Stimulated activated naive B cell treated with anti-CD40 and anti-IgM and Interleukin-4, amounts not matched to agents 10 μg/mL and 1 μg/mL and 100 μg/mL, for 72 hours (primary cell): ENCODE results near the gene ARL8A.

Experiments
- ATAC-seq, 2 donors: fragments of 150-1000 bp; cut with Tn5 transposase; replicated peaks; 2 replicates each; pipeline ENCODE4 v1.10.0; 2021; ENCODE audit warnings: moderate library complexity in 1 of 2
- DNase-seq: peaks from one replicate; pipeline ENCODE4 v3.0.0; 2021
- H3K27ac Mint-ChIP-seq: one replicate; pipeline ENCODE4 v1.8.0; 2022; ENCODE audit warnings: mild to moderate bottlenecking, mixed read lengths
- H3K27me3 Mint-ChIP-seq, 2 donors: one replicate each; pipeline ENCODE4 v1.8.0; 2022; ENCODE audit warnings: mixed read lengths in 2 of 2
- H3K36me3 Mint-ChIP-seq, 2 donors: one replicate each; pipeline ENCODE4 v1.8.0; 2022; ENCODE audit warnings: mixed read lengths in 2 of 2, mild to moderate bottlenecking in 1 of 2
- H3K4me1 Mint-ChIP-seq, 2 donors: one replicate each; pipeline ENCODE4 v1.8.0; 2022; ENCODE audit warnings: mixed read lengths in 2 of 2, mild to moderate bottlenecking in 1 of 2
- H3K4me3 Mint-ChIP-seq, 2 donors: one replicate each; pipeline ENCODE4 v1.8.0; 2022; ENCODE audit warnings: mild to moderate bottlenecking in 2 of 2, mixed read lengths in 2 of 2, moderate library complexity in 1 of 2
- H3K9me3 Mint-ChIP-seq, 2 donors: one replicate each; pipeline ENCODE4 v1.8.0; 2022; ENCODE audit warnings: mixed read lengths in 2 of 2, mild to moderate bottlenecking in 1 of 2

The ARL8A gene

DNA sequence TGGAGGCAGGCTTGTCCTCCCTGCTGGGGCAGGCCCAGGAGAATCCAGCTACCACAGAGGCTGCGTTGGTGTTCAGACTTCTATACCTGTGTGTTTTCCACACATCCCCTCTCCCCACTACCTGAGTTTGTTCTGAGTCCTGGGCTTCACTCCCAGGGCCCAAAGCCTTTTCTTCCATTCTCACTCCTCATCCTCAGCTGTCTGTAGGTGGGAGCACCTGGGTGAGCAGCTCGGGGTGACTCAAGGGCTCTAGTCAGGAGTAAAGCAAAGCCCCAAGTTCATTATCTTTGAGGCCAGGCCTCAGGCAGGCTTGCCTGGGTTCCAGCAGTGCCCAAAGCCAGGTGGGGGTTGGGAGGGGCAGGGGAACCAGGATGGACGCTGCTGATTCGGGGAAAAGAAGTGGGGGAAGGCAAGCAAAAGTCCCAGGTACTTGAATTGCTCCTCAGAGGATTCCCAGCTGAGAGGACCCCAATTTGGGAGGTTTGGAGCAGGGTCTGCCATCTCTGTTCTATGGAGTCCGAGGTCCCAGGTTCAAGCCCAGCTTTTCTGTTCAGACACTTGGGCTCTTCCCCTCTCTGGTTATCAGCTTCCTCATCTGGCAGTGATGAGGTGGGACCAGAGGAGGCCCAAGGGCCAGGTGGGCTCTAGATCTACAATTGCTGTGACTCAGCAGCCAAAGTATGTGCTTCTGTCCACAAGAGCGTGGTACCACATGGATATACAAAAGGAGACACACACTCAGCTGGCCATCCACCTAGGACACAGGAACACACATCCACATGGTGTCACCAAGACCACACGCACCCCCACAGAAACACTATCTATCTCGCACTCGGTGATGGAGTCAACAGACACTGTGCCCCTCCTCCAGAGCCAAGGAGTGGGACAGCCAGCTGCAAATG lies 21.7 kb upstream of the ARL8A start:
- ATAC-seq (no peak), DNase-seq (no peak)
- Mint-ChIP-seq H3K9me3 (no peaks in the 10 kb centered on the region), H3K27ac (no peak overlapping the region), H3K4me1 (peaks cover 39 to 62% of the 10 kb centered on the region in 2 donors), H3K27me3 (peaks cover 10 to 16% of the 10 kb centered on the region in 2 donors), H3K36me3 (no peaks in the 10 kb centered on the region), H3K4me3 (peak overlapping the region in 1 of 2 donors; percentile 7)

DNA sequence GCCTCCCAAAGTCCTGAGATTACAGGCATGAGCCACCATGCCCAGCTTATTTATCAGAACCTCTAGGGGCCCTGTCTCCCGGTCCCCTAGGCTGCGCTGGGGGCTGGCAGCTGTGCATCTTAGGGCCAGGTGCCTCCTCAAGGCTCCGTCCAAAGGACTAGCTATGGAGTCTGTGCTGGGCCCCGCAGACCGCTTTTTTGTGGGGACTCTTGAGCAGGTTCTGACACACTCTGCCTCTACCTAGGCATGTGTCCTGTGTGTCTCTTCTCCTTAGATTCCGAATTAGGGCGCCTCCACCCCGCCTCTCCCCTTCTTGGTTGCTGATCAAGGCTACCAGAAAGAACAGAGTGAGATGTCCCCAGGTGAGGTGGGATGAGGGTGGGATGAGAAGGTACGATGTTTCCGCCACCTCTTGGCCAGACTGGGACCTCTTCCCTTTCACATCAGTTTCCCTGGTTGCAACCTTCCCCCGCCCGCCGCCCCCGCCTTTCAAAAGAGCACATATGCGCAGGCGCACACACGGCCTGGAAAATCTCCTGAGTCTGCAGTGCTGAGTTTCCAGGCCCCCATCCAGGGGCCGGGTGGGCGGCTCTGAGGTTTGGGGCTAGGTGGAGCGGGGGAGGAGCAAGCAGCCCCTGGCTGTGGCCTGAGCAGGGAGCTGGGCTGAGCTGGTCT lies 20.9 kb upstream of the ARL8A start:
- ATAC-seq (no peak), DNase-seq (no peak)
- Mint-ChIP-seq H3K27me3 (peaks cover 10 to 16% of the 10 kb centered on the region in 2 donors), H3K27ac (no peak overlapping the region), H3K36me3 (peaks cover 0 to 2% of the 10 kb centered on the region in 2 donors), H3K9me3 (no peaks in the 10 kb centered on the region), H3K4me1 (peaks cover 45 to 70% of the 10 kb centered on the region in 2 donors), H3K4me3 (peak overlapping the region; percentile 65 to 66)

DNA sequence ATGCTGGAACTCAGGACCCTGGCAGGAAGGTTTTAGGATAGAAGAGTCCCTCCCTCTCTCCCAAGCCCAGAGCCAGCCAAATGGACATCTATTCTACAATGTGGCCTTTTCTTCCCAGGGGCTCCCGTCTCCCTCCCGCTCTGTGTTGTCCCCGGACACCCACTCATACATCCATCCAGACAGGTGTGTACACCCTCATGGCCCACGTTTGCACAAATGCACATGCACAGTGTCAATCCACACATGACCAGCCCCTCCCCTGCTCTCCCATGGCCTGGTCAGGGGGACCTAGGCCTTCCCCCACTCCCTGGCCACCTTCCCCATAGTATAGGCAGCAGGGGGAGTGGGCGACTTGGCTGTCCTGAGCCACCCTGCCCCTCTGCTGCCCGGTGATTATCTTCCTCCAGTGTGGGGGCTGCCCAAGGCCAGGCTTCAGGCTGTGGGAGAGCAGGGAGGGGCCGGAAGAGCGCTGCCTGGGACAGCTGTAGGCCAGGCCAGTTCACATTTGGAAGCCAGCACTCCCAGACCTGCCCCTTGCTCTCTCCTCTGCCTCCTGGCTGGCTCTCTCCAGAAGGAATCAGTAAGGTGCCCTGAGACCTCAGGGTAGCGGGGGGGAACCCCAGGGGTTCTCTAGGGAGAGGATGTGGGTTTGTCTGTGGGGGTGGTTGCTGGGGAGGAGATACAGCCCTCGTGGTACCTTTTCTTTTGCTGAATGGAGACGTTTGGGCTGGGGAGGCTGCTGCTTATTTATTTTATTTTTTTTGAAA lies 19.9 kb upstream of the ARL8A start:
- peaks cover 50 to 80% of the 10 kb centered on the region in 2 donors for H3K4me1 Mint-ChIP-seq
- ATAC-seq (peak; percentile 70 to 74), DNase-seq (peak; percentile 80)
- peak overlapping the region; percentile 67 for H3K27ac Mint-ChIP-seq
- no peaks in the 10 kb centered on the region for H3K9me3 Mint-ChIP-seq
- peak overlapping the region; percentile 65 to 66 for H3K4me3 Mint-ChIP-seq
- peaks cover 3 to 5% of the 10 kb centered on the region in 2 donors for H3K36me3 Mint-ChIP-seq
- peaks cover 10 to 16% of the 10 kb centered on the region in 2 donors for H3K27me3 Mint-ChIP-seq

DNA sequence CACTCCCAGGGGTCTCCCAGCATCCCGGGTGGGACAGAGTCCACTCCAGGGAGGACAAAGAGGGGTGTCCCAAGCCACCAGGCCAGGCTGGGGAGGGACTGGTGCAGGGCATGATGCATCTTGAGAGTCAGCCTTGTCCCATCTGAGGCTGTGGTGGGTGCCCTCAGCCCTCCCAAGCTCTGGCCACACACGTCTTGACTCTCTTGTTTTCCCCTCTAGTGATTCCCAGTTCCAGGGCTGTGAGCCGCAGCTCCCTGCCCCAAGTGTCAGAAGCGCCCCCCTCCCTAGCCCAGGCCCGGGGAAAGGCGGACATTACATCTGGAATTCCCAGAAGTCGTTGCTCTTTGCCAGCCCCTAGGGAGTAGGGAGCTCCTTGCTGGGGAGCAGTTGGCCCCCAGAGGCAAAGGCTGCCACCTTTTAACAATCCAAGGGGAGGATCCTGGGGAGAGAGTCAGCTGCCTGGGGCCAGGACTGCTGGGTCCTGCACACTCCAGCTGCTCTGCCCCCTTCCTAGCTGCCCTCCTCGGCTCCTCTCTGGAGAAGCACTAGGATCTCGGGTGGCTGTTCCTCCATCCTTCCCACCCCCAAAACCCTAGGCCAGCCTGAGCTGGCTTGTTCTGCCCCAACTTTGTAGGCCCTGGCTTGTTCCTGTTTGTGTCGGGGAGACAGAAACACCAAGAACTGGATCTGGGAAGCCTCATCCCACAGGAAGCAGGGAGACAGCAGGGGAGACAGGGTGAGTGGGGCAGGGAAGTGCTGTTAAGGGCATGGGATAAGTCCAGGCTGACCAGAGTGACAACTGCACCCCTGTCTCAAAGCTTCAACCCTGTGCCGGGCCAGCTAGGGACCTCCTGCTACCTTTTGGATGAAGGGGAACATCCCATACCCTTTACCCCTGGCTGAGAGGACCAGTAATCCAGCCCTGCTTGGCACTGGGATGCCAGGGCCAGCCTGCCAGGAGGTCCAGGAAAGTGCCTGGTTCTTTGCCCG lies 19.0 kb upstream of the ARL8A start:
- Mint-ChIP-seq H3K27me3 (peaks cover 10 to 16% of the 10 kb centered on the region in 2 donors), H3K36me3 (peaks cover 11 to 14% of the 10 kb centered on the region in 2 donors), H3K9me3 (no peaks in the 10 kb centered on the region), H3K4me1 (peaks cover 58 to 89% of the 10 kb centered on the region in 2 donors), H3K4me3 (peak overlapping the region in 1 of 2 donors; percentile 72), H3K27ac (peak overlapping the region; percentile 87)
- DNase-seq (no peak), ATAC-seq (no peak)

DNA sequence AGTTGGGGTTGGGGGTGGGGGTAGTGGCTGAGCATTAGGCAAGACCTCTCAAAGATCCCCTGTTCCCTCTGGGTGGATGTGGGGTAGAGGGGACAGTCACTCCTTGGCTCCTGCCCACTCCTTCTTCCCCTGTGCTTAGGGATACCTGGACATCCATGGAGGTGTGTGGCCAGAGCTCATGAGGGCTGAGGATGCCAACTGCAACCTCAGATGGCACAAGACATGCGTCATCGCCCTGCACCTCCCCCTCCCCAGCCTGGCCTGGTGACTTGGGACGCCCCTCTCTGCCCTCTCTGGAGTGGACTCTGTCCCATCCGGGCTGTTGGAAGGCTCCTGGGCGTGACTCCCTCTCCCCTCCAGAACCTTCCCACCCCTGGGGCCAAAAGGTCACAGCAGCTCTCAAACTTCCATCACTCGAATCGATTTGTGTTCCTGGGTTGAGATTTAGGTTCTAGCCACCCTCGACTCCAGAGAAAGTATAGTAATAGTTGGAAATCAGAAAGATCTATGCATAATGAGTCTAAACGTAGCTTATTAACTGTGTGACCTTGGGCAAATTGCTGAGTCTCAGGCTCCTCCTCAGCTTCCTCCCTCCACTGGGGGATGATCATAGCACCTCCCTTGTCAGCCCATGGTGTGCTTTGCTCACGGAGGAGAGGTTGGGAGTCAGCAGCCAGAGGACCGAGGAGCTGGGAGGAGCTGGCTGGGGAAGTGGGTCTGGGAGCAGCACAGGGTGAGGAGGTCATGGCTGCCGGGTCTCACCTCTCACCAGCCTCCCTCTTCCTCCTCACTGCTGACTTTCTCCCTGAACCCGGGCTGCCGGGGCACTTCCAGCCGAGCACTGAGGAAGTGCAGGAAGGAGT lies 18.1 kb upstream of the ARL8A start:
- Mint-ChIP-seq H3K27ac (peak overlapping the region; percentile 87), H3K4me3 (peak overlapping the region; percentile 64 to 93), H3K27me3 (peaks cover 5 to 7% of the 10 kb centered on the region in 2 donors), H3K4me1 (peaks cover 58 to 98% of the 10 kb centered on the region in 2 donors), H3K9me3 (no peaks in the 10 kb centered on the region), H3K36me3 (peaks cover 15 to 20% of the 10 kb centered on the region in 2 donors)
- ATAC-seq, result no peak
- no peak for DNase-seq

DNA sequence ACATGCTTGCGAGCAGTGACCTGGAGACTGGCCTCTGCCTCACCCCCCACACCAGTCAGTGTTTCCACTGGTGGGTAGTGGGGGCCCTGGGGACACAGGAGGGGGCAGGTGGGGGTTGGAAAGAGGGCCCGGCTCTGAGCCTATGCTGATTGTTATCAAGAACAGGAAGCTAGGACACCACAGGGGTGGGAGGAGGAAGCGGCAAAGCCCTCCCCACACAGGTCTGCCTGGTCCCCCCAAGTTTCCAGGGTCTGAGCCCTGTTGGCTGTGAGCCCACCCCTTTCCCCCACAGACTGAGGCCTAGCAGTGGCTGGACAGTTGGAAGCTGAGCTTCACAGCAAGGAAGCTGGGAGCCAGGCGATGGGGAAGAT lies 17.5 kb upstream of the ARL8A start:
- peaks cover 58 to 98% of the 10 kb centered on the region in 2 donors for H3K4me1 Mint-ChIP-seq
- peaks cover 0 to 1% of the 10 kb centered on the region in 2 donors for H3K27me3 Mint-ChIP-seq
- peak overlapping the region; percentile 47 for H3K27ac Mint-ChIP-seq
- peak; percentile 62 for DNase-seq
- peak; percentile 48 to 52 for ATAC-seq
- no peaks in the 10 kb centered on the region for H3K9me3 Mint-ChIP-seq
- peak overlapping the region; percentile 93 to 96 for H3K4me3 Mint-ChIP-seq
- peaks cover 21 to 23% of the 10 kb centered on the region in 2 donors for H3K36me3 Mint-ChIP-seq

DNA sequence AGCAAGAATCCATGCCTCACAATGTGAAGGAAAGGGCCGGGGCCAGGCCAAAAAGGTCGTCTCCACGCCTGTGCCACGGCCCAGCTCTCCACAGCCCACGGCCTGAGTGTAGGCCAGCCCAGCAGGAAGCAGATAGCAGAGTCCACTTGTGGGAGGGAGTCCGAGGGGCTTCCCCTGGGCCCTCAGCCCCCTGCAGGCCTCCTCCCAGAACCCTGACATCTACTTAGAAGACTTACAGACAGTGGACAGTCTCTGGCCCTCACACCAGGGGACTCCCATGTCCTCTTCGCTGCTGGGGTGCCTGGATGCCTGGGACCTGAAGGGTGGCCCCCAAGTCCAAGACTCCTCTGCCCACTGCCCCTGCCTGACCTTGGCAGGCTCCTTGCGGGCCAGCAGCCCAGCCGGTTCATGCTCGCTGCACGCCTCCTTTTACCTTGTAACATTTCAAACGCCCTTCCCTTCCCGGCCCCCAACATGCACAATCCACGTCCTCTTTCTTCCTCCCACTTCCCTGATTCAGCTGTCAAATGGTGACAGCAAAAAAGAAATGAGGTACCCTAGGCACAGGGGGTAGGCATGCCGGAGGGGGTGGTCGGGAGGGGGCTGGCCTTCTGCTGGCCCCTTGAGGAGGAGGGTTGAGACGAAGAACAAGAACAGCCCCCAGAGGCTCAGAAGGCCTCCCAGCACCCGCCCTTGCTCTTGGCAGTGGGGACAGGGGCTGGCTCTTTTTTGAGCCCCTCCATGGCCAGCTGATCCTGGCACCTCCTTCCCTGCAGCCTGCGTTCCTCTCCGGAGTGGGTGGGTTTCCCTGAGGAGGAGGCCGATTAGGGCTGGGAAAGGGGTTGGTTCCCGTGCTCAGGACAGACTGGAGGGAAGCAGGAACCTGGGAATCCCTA lies 16.9 kb upstream of the ARL8A start:
- peaks cover 22 to 23% of the 10 kb centered on the region in 2 donors for H3K36me3 Mint-ChIP-seq
- peak overlapping the region; percentile 99 for H3K27ac Mint-ChIP-seq
- peak overlapping the region; percentile 93 to 96 for H3K4me3 Mint-ChIP-seq

DNA sequence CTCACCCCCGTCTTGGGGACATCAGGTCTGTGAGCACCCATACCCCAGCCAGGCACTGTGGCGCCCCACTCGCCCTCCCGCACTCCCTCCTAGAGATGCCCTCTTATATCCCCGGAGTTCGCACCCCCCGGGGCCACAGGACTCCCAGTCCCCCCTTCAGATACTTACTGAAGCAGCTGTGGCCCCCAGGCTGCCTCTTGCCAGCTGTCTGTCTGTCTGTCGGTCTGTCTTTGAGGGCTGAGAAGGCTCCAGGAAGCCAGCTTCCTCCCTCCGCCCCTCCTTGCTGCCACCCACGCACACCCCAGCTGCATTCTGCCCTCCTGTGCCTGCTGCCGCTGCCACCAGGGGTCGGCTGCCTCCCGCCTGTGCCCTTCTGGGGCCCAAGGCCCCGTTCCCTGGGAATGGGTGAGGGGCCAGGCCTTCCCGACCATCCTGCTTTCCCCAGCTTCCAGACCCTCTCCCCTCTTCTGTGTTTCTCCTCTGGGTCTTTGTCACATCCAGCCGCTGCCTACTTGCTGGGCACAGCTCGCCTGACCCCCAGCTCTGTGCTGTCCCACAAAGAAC lies 15.9 kb upstream of the ARL8A start, which contains the start of gene PTPN7:
Gene PTPN7, minus strand, starts transcription at position 226 of the 564 bp plus-strand sequence. CDS start 1,200 bp downstream, outside the sequence.
- Mint-ChIP-seq H3K36me3 (peaks cover 22 to 30% of the 10 kb centered on the region in 2 donors), H3K9me3 (no peaks in the 10 kb centered on the region), H3K4me3 (peak within 1 kb of the TSS; percentile 93 to 96), H3K4me1 (peaks cover 54 to 82% of the 10 kb centered on the region in 2 donors), H3K27ac (peak within 1 kb of the TSS; percentile 99), H3K27me3 (no peaks in the 10 kb centered on the region)
- peak; percentile 61 to 64 for ATAC-seq
- peak; percentile 75 for DNase-seq

More for the DNA sequence above, 16.9 kb upstream of the ARL8A start:
- Mint-ChIP-seq H3K9me3 (no peaks in the 10 kb centered on the region), H3K27me3 (no peaks in the 10 kb centered on the region), H3K4me1 (peaks cover 55 to 92% of the 10 kb centered on the region in 2 donors)
- DNase-seq (no peak), ATAC-seq (peak; percentile 2 to 5)

DNA sequence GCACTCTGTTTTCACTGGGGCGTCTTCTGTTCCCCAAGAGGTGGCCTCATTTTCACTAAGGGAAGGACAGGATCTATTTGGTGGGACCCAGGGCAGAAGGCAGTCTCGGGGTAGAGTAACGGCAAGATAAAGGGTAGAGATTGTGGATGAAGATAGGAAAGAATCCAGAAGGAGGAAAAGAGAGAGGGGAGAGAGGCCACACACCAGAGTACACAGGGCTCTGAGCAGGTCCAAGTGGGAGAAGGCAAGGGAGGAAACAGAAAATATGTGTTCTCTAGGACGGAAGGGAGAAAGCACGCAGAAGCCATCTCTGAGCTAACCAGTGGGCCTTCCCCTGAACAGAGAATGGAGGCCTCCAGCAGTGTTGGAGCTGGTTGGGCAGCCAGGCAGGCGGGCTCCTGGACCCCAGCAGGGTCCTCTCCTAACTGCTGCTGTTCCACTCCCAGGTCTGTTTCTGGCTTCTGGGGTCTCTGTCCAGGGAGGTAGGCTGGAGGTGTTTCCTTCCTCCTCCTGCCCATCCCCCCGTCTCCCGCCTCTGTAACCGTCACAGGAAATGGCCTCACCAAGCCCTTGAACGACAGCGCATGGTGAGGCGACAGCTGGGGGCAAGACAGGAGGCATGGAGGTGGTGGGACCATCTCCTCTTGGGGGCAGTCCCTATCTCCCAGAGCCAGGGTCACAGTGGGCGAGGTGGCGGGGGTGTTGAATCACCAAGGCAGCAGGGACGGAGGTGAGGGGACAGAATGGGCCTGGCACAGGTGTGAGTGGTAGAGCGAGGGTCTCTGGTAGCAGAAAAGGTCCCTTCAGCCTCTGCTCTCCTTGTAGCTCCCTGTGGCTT lies 15.2 kb upstream of the ARL8A start:
- Mint-ChIP-seq H3K27me3 (no peaks in the 10 kb centered on the region), H3K27ac (peak overlapping the region; percentile 99), H3K4me1 (peaks cover 53 to 81% of the 10 kb centered on the region in 2 donors), H3K9me3 (no peaks in the 10 kb centered on the region), H3K4me3 (peak overlapping the region; percentile 93 to 96), H3K36me3 (peaks cover 28 to 37% of the 10 kb centered on the region in 2 donors)
- DNase-seq (peak; percentile 56), ATAC-seq (peak; percentile 31 to 32)

DNA sequence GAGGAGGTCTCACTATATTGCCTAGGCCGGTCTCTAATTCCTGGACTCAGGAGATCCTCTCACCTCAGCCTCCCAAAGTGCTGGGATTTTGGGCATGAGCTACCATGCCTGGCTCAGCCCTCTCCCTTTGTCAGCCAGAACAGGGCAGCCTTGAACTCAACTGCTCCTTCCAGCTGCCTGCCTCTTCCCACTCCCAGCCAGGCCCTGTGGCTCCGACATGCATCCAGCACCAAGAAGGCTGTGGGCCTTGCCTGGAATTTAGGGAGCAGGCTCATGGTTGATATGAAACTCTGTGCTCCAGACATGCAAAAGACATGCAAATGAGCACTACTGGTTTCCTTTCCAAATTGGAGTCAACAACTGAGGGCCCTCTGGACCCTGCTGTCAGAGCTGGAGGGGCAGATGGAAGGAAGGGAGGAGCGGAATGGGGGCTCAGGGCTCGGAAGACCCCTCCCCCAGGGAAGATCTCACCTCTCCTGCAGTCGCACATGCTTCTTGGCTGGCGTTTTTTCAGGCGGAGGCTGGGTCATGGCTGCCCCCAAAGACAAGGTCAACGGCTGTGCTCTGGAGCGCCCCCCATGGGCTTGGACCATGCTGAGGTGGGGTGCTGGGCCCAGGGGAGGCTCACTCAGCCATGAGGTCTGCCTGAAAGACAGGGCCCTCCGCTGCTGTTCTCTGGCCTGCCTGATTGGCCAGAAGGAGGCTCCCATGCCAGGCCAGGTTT lies 14.4 kb upstream of the ARL8A start:
- DNase-seq, result no peak
- Mint-ChIP-seq H3K4me1 (peaks cover 48 to 76% of the 10 kb centered on the region in 2 donors), H3K27me3 (no peaks in the 10 kb centered on the region), H3K36me3 (peaks cover 31 to 41% of the 10 kb centered on the region in 2 donors), H3K4me3 (peak overlapping the region; percentile 93 to 96), H3K27ac (peak overlapping the region; percentile 99), H3K9me3 (no peaks in the 10 kb centered on the region)
- no peak for ATAC-seq
